Kidney capillary endothelial cell (primary cell): ENCODE results near the gene ERBB4.
"Not testable (repeated sequence)": the region's sequence is repeated elsewhere in the genome, so short reads cannot be mapped to it uniquely, and the experiment has no call there.

Experiments used
- DNase-seq: peaks from one replicate; pipeline ENCODE4 v3.0.0-alpha.2; 2018; ENCODE audit warnings: low spot score

Gene ERBB4

DNA sequence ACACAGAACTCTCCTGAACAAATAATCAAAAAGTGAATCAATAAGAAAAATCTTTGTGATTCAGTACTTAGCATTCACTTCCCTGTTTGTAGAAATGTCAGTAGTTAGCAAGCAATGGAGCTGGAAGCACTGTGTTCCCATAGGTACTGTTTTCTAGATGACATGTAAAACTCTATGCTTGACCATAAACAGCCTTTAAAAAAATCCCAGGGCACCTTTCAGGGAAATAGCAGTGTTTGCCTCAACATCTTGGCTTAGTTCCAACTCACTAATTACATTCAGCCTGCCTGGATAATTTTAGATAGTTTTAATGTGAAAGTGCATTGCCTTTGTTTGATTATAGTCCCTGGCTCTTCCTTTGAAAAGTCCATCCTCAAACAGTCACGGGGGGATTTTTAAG, 721.8 kb downstream of the ERBB4 start:
- DNase-seq, result no peak

DNA sequence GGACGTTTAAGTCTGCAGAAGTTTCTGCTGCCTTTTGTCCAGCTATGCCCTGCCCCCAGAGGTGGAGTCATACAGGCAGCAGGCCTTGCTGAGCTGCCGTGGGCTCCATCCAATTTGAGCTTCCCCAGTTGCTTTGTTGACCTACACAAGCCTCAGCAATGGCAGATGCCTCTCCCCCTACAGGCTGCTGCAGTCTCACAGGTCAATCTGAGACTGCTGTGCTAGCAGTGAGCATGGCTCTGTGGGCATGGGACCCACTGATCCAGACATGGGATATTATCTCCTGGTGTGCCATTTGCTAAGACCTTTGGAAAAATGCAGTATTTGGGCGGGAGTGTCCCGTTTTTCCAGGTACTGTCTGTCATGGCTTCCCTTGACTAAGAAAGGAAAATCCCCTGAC, 726.0 kb downstream of the ERBB4 start:
- DNase-seq, result no peak

DNA sequence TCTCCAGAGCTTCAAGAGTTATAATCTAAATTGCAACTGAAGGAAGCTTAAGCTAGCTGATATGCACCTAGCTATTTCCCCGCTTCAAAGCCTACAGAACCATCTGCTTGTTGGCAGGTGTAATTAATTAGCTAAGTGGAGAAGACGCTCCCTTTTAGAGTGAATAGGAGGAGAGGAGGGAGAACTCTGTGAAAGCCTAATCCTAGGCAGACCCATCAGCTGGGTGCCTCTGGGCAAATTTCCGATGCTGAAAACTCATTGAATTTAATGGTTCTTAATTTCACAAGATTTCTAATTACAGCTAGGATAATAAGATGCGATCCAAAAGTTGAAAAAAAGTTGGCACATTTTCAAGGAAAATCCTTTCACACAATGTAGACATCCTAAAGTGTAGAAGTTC, 735.9 kb downstream of the ERBB4 start:
- no peak for DNase-seq

DNA sequence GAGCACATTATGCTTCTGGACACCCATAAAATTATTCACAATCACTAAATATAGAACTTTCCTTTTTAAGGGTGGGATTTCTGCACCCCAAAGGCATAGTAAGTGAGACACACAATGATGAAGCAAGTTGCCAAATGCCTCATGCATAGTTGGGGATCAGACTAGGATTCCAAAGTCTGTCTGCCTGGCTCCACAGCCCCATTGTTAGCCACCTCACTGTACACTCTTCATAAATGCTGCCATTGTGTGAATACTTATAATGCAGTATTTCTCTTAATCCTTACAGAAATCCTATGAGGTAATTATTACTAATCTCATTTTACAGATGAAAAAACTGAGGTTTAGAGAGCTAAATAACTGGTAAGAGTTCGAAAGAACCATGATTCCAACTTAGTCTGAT, 738.6 kb downstream of the ERBB4 start:
- no peak for DNase-seq

DNA sequence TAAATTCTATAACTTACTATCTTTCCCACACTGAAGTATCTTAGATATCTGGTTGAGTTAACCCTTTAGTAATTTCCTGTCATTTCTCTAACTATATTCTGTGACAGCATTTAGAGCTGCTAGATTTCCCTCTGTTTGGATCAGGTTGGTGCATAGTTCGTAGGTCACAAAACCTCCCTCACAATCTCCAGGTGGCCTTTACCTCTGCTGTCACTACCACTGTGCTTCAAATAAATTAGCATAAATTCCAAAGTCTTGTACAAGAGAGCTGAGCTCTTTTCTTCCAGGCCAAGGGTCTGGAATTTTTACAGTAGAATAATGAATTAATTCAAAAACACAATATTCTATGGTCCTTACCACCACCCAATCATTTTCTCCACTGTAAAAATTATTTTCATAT, 739.7 kb downstream of the ERBB4 start:
- no peak for DNase-seq

DNA sequence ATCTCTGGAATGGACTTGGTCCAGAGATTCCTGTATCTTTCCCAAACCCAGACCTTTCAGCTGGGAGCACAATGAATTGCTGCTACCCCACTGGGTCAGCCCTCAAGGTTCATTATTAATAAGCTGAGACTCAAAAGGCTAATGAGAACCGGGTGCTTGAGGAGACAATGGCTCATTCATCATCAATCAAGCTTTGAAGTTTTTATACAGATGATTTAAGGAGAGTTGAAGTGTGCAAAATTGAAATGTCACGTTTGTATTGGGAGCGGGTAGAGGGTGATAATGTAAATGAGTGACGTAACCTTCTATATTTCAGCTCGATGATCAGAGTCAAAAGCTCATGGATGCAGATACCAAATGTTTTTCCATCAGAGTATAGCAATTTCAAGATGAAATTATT, 744.9 kb downstream of the ERBB4 start:
- DNase-seq, result no peak

DNA sequence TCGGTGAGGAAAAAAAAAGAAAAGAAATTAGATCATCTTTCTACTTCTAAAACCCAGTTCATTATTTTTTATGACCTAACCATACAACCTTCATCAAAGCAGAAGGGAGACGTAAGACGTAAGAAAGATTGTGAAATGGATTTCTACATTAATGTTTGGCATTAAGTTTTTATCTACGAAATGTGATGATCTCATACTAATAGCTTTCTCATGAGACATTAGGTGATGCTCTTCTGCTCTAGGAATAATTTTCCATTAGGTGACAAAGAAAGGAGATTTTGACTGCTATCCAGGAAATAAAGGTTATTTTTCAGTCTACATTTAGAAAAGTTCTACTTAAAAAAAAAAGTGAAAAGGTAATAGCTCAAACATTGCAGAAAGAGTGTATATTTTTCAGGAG, 748.6 kb downstream of the ERBB4 start:
- DNase-seq, result no peak

DNA sequence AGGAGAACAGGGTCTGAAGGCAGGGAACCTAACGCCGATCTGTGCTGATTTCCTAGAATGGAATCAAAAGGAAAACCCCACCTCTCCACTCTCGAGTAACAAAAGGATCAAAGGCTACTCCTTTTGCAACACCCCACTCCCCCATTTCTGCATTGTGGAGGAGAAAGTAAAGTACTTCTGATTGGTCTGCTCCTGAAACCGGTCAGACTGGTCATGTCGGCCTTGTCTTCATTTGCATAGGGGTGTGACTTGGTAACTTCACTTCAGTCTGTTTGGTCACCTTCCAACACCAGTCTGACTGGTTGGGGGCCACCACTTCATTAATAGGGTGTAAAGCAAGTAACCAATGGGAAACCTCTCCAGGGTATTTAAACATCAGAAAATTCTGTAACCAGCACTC, 771.9 kb downstream of the ERBB4 start:
- no peak for DNase-seq

DNA sequence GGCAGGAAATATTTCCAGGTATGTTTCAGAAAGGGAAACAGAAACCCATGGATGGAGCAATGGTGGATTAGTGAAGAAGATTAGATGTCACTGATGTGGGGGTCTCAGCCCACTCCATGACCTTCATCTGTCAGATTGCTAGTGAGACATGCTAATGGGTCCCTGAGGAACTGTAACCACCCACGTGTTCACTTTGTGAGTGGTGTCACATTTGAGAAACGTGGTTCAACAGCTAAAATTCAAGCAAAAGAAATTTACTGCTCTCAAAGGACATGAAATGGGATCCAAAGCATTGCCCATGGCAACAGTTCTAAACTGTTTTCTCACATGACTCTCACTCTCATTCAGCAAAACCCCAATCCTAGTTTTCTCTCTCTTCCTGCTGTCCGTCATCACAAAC, 776.1 kb downstream of the ERBB4 start:
- no peak for DNase-seq

DNA sequence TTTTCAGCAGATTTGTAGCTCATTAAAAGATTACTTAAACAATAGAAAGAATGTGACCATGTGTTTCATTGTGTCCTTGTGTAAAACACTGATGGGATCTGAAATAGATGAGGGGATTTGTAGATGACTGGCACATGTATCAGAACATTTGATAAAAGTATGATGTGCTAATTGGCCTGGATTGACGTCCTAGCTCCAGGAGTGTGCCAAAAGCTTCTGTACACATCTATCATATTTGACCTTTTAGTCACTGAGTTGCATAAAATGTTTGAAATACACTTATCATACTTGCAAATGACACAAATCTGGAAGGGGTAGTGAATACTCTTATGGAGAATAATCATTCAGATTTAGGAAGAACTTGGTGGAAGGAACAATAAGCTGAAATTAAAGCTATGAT, 778.5 kb downstream of the ERBB4 start:
- no peak for DNase-seq

DNA sequence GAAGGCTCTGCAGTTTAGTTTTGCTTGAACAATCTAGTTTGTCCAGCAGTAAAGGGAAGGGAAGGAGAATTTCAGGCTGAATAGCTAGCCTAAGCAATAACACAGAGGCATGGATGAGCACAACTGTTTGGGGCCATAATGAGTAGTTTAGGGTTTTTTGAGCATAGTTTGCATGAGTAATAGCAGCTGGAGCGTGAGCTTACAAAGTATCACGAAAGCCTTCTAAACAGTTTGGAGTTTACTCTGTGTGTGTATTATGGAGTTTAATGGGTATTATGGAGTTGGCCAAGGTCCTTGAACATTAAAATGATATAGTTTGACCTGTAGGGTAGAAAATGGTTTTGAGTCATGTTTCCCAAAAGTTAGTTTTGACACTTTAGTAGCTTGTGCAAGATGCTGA, 782.3 kb downstream of the ERBB4 start:
- no peak for DNase-seq

DNA sequence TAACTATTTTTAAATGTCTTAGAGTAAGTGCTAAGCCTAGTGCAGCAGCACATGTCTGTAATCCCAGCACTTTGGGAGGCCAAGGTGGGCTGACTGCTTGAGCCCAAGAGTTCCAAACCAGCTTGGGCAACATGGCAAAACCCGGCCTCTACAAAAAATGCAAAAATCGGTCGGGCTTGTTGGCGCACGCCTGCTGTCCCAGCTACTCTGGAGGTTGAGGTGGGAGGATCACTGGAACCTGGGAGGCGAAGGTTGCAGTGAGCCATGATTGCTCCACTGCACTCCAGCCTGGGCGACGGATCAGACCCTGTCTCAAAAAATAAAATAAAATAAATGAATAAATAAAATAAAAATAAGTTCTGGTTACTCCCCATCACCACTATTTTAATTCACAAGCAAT, 783.4 kb downstream of the ERBB4 start:
- no peak for DNase-seq

DNA sequence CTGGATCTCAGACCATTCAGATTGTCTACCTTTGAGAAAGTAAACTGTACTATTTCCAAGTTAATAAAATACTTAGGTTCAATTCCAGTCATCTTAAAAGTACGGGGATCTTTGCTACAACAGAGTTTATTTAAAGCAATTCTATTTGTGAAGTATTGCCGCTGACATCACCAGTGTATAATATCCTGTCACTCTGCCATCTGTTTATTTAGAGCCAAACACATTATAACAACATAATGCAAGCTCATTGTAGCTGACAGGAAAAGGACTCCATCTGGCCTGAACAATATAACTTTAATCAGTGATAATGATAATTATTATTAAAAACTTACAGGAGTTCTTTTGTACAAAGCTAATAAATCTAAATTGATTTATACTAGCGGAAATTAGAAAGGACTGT, 786.8 kb downstream of the ERBB4 start:
- peak; percentile 53 for DNase-seq

DNA sequence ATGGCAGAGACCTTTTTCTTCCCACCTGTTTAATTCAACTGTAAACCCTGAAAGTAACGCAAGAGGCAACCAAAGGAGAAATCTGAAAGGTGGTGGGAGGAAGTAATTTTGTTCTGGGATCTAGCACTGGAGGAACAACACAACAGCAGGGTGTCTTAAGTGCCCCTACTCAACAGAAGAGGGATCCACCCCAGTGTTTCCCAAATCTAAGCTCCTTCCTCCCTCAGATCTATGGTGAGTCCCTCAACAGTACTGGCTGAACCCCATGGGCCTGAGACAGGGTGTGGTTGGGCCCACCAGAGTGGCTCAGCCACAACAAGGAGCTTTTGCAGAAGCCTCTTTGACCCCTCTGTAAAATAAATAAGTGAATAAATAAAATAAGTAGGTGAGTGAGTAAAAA, 790.3 kb downstream of the ERBB4 start:
- DNase-seq, result no peak

DNA sequence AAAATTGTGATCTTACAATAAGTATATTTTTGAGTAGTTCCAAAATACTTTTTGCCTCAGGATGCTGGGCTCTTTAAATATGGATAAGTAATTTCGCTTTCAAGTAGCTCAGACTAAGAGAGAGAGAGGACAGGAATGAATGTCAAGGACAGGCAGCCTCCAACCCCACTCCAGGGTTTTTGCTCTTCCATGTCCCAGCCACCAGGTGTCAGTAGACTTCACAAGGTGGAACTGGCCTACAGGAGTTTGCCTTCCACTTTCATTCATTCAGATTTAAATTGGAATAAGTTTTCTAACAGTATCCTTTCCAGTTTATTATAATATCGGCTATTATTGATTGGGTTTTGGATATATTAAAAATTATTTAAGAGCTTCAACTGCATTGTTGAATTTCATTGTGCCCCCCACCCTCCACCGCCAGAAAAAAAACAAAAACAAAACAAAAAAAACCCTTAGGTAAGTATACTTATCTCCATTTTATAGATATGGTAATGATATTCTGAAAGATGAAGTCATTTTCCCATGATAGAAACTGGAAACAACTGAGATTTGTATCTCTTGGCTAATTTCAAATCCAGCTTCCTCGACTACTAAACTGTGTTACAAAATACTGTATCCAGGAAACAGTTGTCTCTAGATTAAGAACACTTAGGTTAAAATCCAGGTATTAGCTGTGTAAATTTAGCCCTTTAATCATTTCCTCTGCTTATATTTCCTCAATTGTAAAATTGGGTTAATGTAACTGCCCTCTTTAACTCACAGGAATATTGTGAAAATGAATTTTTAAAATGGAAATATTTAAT, 793.1 kb downstream of the ERBB4 start:
- DNase-seq, result peak; percentile 43

DNA sequence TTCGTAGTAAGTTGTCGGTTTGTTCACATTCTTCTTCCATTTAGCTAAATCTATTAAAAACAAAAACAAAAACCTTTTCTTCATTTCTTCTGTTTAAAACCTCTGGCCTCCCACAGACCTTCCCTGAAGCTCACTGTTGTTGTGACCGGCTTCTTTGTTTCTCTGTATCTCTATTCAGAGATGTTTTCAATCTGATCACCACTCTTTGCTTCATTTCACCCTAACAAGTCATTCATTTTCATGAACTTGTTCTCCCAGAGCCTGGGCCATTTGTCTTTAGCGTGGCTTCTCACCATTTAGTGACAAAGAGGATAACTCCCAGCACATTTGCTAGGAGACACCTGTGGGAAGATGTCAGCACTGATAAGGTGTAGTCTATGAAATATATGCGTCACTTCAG, 794.2 kb downstream of the ERBB4 start:
- no peak for DNase-seq

DNA sequence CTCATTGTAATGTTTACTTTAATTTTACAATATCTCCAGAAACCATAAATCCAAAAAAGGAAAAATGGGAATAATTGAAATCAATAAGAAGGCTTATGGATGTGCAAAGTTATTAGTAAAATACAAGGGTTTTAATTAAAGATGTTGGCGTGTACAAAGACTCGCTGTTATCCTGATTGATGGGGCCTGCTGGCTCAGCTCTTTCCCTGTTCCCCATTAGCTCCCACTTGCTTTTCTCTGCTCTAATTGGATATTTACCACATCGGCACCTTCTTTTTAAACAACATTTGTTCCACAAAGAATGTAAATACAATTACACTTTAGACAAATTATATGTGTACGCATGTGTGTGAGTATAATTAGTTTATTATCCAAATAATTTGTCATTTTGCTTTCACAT, 796.6 kb downstream of the ERBB4 start:
- no peak for DNase-seq

DNA sequence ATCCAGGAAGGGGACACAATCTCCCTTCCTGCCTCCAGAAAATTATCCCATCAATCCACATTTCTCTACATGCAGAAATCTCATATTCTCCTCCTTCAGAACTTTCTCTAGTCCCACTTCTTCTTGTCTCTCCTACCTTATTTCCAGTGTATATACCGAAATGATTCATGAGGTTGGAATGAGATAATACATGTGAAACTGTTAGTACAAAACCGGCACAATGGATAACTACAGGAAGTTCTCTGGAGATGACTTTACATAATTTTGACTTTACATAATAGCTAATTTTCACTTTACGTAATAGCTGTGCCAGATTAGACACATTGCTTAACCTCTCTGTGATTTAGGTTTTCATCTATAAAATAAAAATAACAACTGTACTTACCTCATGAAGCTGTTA, 801.3 kb downstream of the ERBB4 start:
- DNase-seq, result peak; percentile 29

DNA sequence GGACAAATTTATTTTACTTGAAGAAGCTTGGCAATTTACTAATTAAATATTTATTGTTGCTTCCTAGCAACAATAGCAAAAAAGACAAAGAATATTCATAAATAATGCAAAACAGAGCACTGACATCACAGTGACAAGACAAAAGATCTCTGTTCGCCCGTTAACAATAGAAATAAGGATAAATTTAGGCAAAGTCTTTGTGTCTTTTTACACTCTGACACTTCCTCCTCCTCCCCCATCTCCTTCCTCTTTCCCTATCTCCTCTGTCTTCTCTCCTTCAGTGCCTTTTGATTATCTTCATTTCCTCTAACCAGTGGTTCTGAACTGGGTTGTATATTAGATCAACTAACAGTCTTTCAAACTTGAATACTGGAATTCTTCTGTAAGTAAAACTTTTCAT, 808.4 kb downstream of the ERBB4 start:
- DNase-seq, result no peak

DNA sequence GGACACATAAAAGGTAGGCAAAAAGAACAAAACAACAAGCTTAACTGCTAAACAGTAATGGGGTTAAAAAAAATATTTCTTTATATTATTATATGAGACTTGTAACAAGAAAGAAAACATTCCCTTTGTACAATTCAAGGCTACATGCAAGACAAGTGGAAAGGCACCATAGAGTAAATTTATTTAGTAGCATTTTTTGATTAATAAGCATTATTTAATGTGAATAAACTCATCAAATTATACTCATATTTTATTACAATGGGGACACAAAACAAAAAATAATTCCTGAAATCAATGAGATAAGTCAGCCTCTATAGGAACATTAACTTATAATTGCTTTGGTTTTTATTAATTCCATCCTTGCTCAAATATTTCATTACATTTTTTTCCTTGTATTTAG, 809.2 kb downstream of the ERBB4 start:
- DNase-seq, result no peak

DNA sequence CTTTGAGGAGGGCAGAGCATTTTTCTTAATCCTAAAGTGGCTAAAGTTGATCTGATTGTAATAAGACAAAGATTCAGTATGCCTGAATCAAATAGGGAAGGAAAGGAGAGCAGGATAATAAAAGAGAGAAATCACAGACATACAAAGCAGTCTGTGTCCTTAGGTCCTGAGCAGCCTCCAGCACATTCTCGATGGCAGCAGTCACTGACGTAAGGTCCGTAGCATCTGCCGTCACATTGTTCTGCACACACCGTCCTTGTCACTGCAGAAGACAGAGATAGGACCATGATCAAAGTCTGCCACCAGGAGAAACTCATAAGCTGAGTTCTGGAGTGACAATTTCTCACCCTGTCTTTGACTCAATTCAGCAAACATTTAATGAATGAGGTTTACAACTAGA, 813.7 kb downstream of the ERBB4 start:
- DNase-seq, result no peak

DNA sequence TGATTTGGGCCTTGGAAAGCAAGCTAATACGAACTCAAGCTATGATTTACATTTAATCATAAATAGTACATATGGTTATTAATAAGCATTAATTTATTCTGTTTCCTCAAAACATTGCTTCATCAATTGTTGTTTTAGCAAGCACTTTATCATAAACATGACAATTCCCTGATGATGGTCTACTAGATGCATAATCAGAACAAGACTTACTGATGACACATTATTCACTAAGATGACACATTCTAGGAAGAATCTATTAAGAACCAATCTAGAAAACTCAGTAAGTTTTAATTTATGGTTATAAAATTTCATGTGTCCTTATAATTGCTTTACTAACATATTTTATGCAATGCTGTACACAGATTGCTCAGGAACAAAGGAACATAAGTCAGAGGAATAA, 815.2 kb downstream of the ERBB4 start:
- DNase-seq, result no peak

DNA sequence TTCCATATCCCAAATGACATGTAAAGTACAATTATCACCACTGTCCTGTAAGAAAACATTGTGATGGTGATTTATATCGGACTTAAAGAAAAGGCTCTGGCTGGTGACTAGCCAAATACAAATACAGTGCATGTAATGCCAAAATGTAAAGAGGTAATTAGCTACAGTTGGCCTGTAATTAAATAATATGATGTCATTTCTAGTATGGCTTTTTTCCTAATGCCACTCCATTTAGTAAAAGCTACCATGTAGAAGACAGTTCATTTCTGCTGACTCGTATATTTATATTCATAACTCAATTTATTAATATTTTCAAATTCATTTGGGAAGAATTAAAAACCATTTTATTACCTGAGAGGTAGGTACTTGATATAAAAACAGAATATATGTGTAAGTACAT, 815.7 kb downstream of the ERBB4 start:
- DNase-seq, result no peak

DNA sequence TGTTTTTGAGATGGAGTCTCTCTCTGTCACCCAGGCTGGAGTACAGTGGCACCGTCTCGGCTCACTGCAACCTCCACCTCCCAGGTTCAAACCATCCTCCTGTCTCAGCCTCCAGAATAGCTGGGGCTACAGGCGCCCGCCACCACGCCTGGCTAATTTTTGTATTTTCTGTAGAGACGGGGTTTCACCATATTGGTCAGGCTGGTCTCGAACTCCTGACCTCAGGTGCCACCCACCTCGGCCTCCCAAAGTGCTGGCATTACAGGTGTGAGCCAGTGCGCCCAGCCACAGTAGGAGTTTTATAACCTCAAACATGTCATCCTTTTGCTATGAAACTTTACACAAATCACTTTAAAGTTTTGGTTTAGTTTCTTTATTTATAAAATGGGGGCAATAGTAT, 816.7 kb downstream of the ERBB4 start:
- DNase-seq, result not testable (repeated sequence)

DNA sequence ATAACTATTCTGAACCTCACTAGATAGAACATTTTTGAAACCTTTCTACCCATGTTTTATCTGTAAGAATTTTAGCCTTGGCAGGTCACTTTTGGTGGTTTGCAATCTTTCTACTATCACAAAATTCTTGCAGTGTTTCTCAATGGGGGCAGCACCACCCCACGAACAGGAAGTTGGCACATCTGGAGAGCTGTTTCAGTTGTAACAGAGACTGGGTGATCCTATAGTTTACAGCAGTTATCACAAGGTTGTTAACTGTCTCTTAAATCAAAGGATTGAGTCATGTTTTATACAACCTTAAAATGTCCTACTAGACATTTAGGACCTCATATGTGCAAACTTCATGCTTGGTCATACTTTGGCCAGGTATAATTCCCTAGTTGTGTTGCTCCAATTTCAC, 829.2 kb downstream of the ERBB4 start:
- no peak for DNase-seq
